Effector CD4-positive, alpha-beta T cell (primary cell): ENCODE results near the gene PRKCA.

Experiments used
- DNase-seq: peaks from one replicate; pipeline ENCODE4 v3.0.0-alpha.2; 2020

Gene PRKCA

GRCh38 chr17:66822009-66822408, 519.6 kb downstream of the PRKCA start:
- no peak for DNase-seq

- no peak for DNase-seq
These were observed 524.4 kb downstream of the PRKCA start for GRCh38 chr17:66826856-66827255.

- DNase-seq: no peak
These were observed 527.0 kb downstream of the PRKCA start for GRCh38 chr17:66829386-66829864.

GRCh38 chr17:66829883-66830282, 527.5 kb downstream of the PRKCA start:
- no peak for DNase-seq

- DNase-seq: no peak
These were observed 528.0 kb downstream of the PRKCA start for GRCh38 chr17:66830451-66830850.

- DNase-seq: no peak
These were observed 529.2 kb downstream of the PRKCA start for GRCh38 chr17:66831383-66832210.

- DNase-seq: no peak
These were observed 530.8 kb downstream of the PRKCA start for GRCh38 chr17:66833201-66833600.

- DNase-seq: no peak
These were observed 532.1 kb downstream of the PRKCA start for GRCh38 chr17:66834426-66834918.

- DNase-seq: no peak
These were observed 532.6 kb downstream of the PRKCA start, which contains the start of gene CACNG5 for GRCh38 chr17:66834919-66835454. CACNG5 (plus strand) TSS chr17:66835117; CDS start chr17:66877333, 42,216 bp downstream.

- no peak for DNase-seq
These were observed 533.1 kb downstream of the PRKCA start for GRCh38 chr17:66835476-66835875.

GRCh38 chr17:66836063-66837005, 533.9 kb downstream of the PRKCA start:
- no peak for DNase-seq

GRCh38 chr17:66837226-66837625, 534.8 kb downstream of the PRKCA start:
- no peak for DNase-seq

GRCh38 chr17:66837885-66838665, 535.7 kb downstream of the PRKCA start:
- no peak for DNase-seq

GRCh38 chr17:66839616-66840015, 537.2 kb downstream of the PRKCA start:
- no peak for DNase-seq

- DNase-seq: no peak
These were observed 537.6 kb downstream of the PRKCA start for GRCh38 chr17:66840061-66840460.

- DNase-seq: no peak
These were observed 538.9 kb downstream of the PRKCA start for GRCh38 chr17:66841328-66841727.

- no peak for DNase-seq
These were observed 539.3 kb downstream of the PRKCA start for GRCh38 chr17:66841744-66842143.

- no peak for DNase-seq
These were observed 540.1 kb downstream of the PRKCA start for GRCh38 chr17:66842505-66842904.

GRCh38 chr17:66842959-66843358, 540.5 kb downstream of the PRKCA start:
- no peak for DNase-seq

- DNase-seq: no peak
These were observed 541.2 kb downstream of the PRKCA start for GRCh38 chr17:66843627-66844026.

GRCh38 chr17:66847704-66848103, 545.3 kb downstream of the PRKCA start:
- DNase-seq: no peak

- DNase-seq: no peak
These were observed 546.1 kb downstream of the PRKCA start for GRCh38 chr17:66848496-66848895.
